MCF 10A (cell line): ENCODE measurements around the gene ERCC1. TPM values are rescaled to one million over a fixed set of nuclear protein-coding genes. Genes with fewer than 3 reads are reported as not detected.

Experiments used
- BruUV-seq: library from RNA; stranded (reverse); fragments of 400-500 nt; replicated peaks from 2 replicates; lab custom pipeline; 2021; lab: Mats Ljungman, UMichigan
- CTCF ChIA-PET: fragments of 300-600 bp; sonication (Branson Sonifier 250); formaldehyde crosslinking; extraction: SDS; loops from one replicate; lab custom pipeline; 2021; ENCODE audit warnings: antibody characterized with exemption, inconsistent platforms; lab: Yijun Ruan, JAX
- POLR2A ChIA-PET: fragments of 300-600, 350-650 bp; sonication (Branson Sonifier 250); formaldehyde crosslinking; extraction: SDS; loops from one replicate; lab custom pipeline; 2020; ENCODE audit warnings: antibody characterized with exemption, inconsistent platforms; lab: Yijun Ruan, JAX
- DNase-seq: peaks from one replicate; pipeline ENCODE4 v3.0.0-alpha.2; 2018; ENCODE audit not compliant: unreplicated experiment
- H3K27ac Mint-ChIP-seq: one replicate; pipeline ENCODE4 v1.8.0; 2022; ENCODE audit warnings: mild to moderate bottlenecking, low read depth, mixed read lengths; ENCODE audit not compliant: unreplicated experiment
- H3K27me3 Mint-ChIP-seq: one replicate; pipeline ENCODE4 v1.8.0; 2022; ENCODE audit warnings: mixed read lengths; ENCODE audit not compliant: insufficient read depth, unreplicated experiment
- H3K36me3 Mint-ChIP-seq: one replicate; pipeline ENCODE4 v1.8.0; 2022; ENCODE audit warnings: mild to moderate bottlenecking, moderate library complexity, mixed read lengths; ENCODE audit not compliant: insufficient read depth, unreplicated experiment
- H3K4me1 Mint-ChIP-seq: one replicate; pipeline ENCODE4 v1.8.0; 2022; ENCODE audit warnings: mixed read lengths; ENCODE audit not compliant: insufficient read depth, unreplicated experiment
- H3K4me3 Mint-ChIP-seq: one replicate; pipeline ENCODE4 v1.8.0; 2022; ENCODE audit warnings: mild to moderate bottlenecking, moderate library complexity, mixed read lengths; ENCODE audit not compliant: unreplicated experiment
- H3K9me3 Mint-ChIP-seq: one replicate; pipeline ENCODE4 v1.8.0; 2022; ENCODE audit warnings: mixed read lengths; ENCODE audit not compliant: unreplicated experiment
- intact Hi-C: fragments of 100-400 bp; cut with micrococcal nuclease; formaldehyde crosslinking; loops from 2 replicates; pipeline ENCODE4 v1.14.1; 2022
- total RNA-seq: library from RNA; stranded (reverse); gene quantifications from 2 replicates; pipeline ENCODE4 v1.2.3, GENCODE V29; 2022
- TF ChIP-seq, protein P1 (sequence below): fragments of 200-600 bp; IDR thresholded peaks from one replicate; pipeline ENCODE4 v1.8.0; 2022; ENCODE audit warnings: antibody characterized with exemption, mild to moderate bottlenecking; ENCODE audit not compliant: unreplicated experiment

The ERCC1 gene
- total RNA-seq, 1 experiment from 2014 or later: 227 TPM

GRCh38 chr19:45469945-45470761 lies 46.4 kb upstream of the ERCC1 start:
- intact Hi-C loops: loop anchor here (1.0 to 2.0 kb wide), 2 partner anchors 8 to 19 kb away; no protein-coding TSS in a partner anchor
- DNase-seq: peak; percentile 33
- BruUV-seq: no TSS peak
- H3K9me3 Mint-ChIP-seq: no peaks in the 10 kb centered on the region
- POLR2A ChIA-PET: interaction anchor here (0.6 to 6.5 kb wide), 15 partner anchors 8 to 299 kb away, joined by 3 to 148 read pairs (median 9); partner anchors contain the start of genes ERCC1, PPP1R13L and SIX5
- TF ChIP-seq, protein P1, sequence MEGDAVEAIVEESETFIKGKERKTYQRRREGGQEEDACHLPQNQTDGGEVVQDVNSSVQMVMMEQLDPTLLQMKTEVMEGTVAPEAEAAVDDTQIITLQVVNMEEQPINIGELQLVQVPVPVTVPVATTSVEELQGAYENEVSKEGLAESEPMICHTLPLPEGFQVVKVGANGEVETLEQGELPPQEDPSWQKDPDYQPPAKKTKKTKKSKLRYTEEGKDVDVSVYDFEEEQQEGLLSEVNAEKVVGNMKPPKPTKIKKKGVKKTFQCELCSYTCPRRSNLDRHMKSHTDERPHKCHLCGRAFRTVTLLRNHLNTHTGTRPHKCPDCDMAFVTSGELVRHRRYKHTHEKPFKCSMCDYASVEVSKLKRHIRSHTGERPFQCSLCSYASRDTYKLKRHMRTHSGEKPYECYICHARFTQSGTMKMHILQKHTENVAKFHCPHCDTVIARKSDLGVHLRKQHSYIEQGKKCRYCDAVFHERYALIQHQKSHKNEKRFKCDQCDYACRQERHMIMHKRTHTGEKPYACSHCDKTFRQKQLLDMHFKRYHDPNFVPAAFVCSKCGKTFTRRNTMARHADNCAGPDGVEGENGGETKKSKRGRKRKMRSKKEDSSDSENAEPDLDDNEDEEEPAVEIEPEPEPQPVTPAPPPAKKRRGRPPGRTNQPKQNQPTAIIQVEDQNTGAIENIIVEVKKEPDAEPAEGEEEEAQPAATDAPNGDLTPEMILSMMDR: no peak
- H3K27ac Mint-ChIP-seq: peak overlapping the region; percentile 97
- peak overlapping the region; percentile 82 for H3K4me3 Mint-ChIP-seq
- H3K4me1 Mint-ChIP-seq: no peaks in the 10 kb centered on the region
- no peaks in the 10 kb centered on the region for H3K27me3 Mint-ChIP-seq
- peaks cover 78% of the 10 kb centered on the region for H3K36me3 Mint-ChIP-seq
- CTCF ChIA-PET: interaction anchor here (1.0 to 4.9 kb wide), 7 partner anchors 8 to 42 kb away, joined by 3 to 36 read pairs (median 10); no protein-coding TSS in a partner anchor

DNA sequence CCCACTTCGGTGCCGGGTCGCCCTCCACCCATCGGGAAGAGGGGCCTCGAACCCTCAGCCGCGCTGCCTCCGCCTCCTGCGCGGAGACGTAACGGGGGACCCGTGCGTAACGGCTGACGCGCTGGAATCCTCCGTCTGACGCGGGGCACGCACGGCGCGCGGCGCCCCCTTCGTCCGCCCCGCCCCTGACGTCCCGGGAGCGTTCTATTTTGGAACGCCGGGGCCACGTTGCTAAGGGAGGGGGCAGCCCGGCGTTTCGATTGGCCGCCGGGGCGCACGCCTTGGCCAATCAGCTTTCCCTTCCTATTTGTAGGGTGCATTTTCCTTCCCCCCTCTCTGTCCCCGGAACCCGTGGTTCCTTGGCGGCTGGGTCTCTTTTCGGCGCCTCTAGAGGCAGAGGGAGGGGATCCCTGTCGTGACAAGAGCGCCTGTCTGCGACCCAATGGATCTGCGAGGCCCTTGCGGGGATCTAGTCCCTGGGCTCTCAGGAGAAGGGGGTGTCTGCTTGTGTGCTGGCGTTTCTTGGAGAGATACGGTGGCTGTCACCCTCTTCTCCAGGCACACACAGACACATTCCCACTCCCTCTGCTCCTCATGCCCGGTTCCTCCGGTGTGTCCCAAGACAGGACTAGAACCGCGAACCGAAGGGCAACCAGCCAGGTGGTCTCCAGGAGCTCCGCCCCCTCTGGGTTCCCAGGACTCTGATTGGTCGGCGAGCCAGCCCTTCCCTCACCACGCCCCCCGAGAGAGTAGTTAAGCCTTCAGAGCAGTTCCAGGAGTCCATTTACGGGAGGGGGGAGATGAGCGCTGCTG lies 45.6 kb upstream of the ERCC1 start:
- intact Hi-C loops: loop anchor here (1.0 to 2.0 kb wide), 2 partner anchors 9 to 19 kb away; no protein-coding TSS in a partner anchor
- TF ChIP-seq, protein P1: no peak
- no peaks in the 10 kb centered on the region for H3K4me1 Mint-ChIP-seq
- peaks cover 70% of the 10 kb centered on the region for H3K36me3 Mint-ChIP-seq
- ChIA-PET CTCF (interaction anchor here (0.6 to 4.9 kb wide), 11 partner anchors 8 to 119 kb away, joined by 3 to 36 read pairs (median 5); partner anchors contain the start of gene PPP1R13L), POLR2A (interaction anchor here (0.6 to 6.5 kb wide), 26 partner anchors 9 to 579 kb away, joined by 3 to 148 read pairs (median 4); partner anchors contain the start of genes ERCC1, PPP1R13L, QPCTL and SIX5)
- peak overlapping the region; percentile 82 for H3K4me3 Mint-ChIP-seq
- H3K27me3 Mint-ChIP-seq: no peaks in the 10 kb centered on the region
- DNase-seq: peak; percentile 97
- BruUV-seq: no TSS peak
- H3K9me3 Mint-ChIP-seq: no peaks in the 10 kb centered on the region
- H3K27ac Mint-ChIP-seq: peak overlapping the region; percentile 97

DNA sequence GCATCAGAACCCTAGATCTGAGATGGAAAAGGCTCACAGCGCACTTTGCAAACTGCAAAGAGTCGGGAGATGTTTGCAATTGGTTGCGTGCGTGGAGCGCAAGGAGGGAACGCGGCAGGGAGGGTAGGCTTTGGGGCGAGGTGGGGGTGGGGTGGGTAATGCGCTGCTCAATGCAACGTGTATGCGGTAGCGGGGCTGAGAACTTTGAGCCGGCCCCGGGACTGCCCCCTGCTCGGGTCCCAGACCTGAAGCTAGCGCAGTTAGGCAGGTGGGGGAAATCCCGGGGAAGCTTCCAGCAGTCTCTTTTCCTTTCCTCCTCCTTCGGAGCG lies 45.0 kb upstream of the ERCC1 start:
- H3K36me3 Mint-ChIP-seq: peaks cover 64% of the 10 kb centered on the region
- DNase-seq: no peak
- H3K27ac Mint-ChIP-seq: peak overlapping the region; percentile 97
- no peaks in the 10 kb centered on the region for H3K27me3 Mint-ChIP-seq
- intact Hi-C loops: loop anchor here (1.0 to 2.0 kb wide), 2 partner anchors 10 to 18 kb away; no protein-coding TSS in a partner anchor
- TF ChIP-seq, protein P1: no peak
- H3K4me1 Mint-ChIP-seq: no peaks in the 10 kb centered on the region
- peak overlapping the region; percentile 82 for H3K4me3 Mint-ChIP-seq
- BruUV-seq: TSS peak; percentile 93
- ChIA-PET CTCF (interaction anchor here (0.6 to 4.9 kb wide), 11 partner anchors 9 to 118 kb away, joined by 3 to 36 read pairs (median 5); partner anchors contain the start of gene PPP1R13L), POLR2A (interaction anchor here (0.6 to 6.5 kb wide), 22 partner anchors 9 to 578 kb away, joined by 3 to 148 read pairs (median 7); partner anchors contain the start of genes ERCC1, PPP1R13L, QPCTL and SIX5)
- H3K9me3 Mint-ChIP-seq: no peaks in the 10 kb centered on the region
